ENCODE data around the gene CARF. TPM values are rescaled to one million over a fixed set of nuclear protein-coding genes. Genes with fewer than 3 reads are reported as not detected.

The CARF gene
- total and polyA plus RNA-seq, 11 donors: 0.79 to 12.2 (median 6.9) TPM

DNA sequence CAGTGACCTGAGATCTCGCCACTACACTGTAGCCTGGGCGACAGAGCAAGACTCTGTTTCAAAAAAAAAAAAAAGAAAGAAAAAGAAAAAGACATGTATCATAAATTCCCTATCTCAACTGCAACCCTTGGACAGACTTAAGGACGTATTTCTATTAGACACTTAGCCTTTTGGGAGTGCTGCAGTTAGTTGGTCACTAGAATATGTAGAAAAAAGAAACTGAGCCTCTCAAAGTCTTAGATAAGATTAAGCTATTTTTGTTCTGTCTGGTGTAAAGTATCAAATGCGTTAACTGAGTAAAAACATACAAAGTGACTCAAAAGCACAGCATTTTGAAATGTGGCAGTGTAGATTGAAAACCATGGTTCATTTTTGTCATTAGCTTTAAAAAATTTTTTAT lies 109.9 kb downstream of the CARF start:
- Histone ChIP-seq H3K4me1 (peaks cover 0 to 65% (median 44%) of the 10 kb centered on the region in 12 donors), H3K27me3 (no peaks in the 10 kb centered on the region), H3K9me3 (no peaks in the 10 kb centered on the region), H3K36me3 (peaks cover 0 to 2% (median 0%) of the 10 kb centered on the region in 9 donors), H3K4me3 (peak overlapping the region in 6 of 12 donors; percentile 8 to 20 (median 13)), H3K27ac (peak overlapping the region; percentile 31 to 87 (median 66))
- ATAC-seq (peak in 2 of 4 donors; percentile 26 to 47), DNase-seq (no peak)
- intact Hi-C loops (cut with DNase I): no loop called here
- WGBS, 4 donors: 38 to 49% (median 43%) methylated on average over 4 of the region's 4 CpGs
- TF ChIP-seq POLR2A (IDR thresholded peaks at IDR 0.05): no peak
- TF ChIP-seq, protein P1, sequence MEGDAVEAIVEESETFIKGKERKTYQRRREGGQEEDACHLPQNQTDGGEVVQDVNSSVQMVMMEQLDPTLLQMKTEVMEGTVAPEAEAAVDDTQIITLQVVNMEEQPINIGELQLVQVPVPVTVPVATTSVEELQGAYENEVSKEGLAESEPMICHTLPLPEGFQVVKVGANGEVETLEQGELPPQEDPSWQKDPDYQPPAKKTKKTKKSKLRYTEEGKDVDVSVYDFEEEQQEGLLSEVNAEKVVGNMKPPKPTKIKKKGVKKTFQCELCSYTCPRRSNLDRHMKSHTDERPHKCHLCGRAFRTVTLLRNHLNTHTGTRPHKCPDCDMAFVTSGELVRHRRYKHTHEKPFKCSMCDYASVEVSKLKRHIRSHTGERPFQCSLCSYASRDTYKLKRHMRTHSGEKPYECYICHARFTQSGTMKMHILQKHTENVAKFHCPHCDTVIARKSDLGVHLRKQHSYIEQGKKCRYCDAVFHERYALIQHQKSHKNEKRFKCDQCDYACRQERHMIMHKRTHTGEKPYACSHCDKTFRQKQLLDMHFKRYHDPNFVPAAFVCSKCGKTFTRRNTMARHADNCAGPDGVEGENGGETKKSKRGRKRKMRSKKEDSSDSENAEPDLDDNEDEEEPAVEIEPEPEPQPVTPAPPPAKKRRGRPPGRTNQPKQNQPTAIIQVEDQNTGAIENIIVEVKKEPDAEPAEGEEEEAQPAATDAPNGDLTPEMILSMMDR (IDR thresholded peaks at IDR 0.05): no peak

- DNase-seq (no peak), ATAC-seq (peak in 2 of 4 donors; percentile 67 to 78)
- Histone ChIP-seq H3K27me3 (no peaks in the 10 kb centered on the region), H3K4me1 (peaks cover 0 to 63% (median 39%) of the 10 kb centered on the region in 12 donors), H3K36me3 (peaks cover 0 to 2% (median 0%) of the 10 kb centered on the region in 9 donors), H3K4me3 (peak overlapping the region in 5 of 12 donors; percentile 0 to 17 (median 1)), H3K9me3 (no peaks in the 10 kb centered on the region), H3K27ac (peak overlapping the region; percentile 31 to 87 (median 66))
- TF ChIP-seq, protein P1 (IDR thresholded peaks at IDR 0.05): no peak
- no peak for TF ChIP-seq POLR2A (IDR thresholded peaks at IDR 0.05)
- WGBS, 4 donors: 14 to 43% (median 21%) methylated on average over 1 of the region's 1 CpG
- intact Hi-C loops (cut with DNase I): no loop called here
Measured at GRCh38 chr2:203022751-203023150, 110.7 kb downstream of the CARF start.

DNA sequence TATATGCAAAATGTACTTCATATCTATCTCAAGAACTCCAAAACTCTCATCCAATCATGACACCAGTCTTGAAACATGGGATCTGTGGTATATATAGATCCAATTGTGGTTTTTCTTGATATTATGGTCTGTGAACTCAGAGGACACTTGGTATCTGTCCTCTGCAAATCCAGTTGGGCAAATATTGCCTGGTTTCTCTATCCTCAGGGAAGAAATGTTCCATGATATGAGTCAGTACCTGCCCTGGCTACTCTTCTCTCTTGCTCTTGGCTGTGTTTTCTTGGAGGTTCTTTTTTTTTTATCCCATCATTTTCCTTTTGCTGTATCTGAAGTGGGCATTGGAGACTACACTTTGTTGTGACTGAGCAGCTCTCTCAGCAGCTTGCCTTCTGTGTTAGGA lies 113.5 kb downstream of the CARF start:
- ATAC-seq (no peak), DNase-seq (no peak)
- TF ChIP-seq POLR2A (IDR thresholded peaks at IDR 0.05): no peak
- TF ChIP-seq, protein P1 (IDR thresholded peaks at IDR 0.05): no peak
- H3K9me3 ChIP-seq: no peaks in the 10 kb centered on the region
- peaks cover 0 to 45% (median 28%) of the 10 kb centered on the region in 12 donors for H3K4me1 ChIP-seq
- intact Hi-C loops (cut with DNase I): no loop called here
- H3K27ac ChIP-seq: peak overlapping the region in 3 of 12 donors; percentile 4 to 47 (median 13)
- no peaks in the 10 kb centered on the region for H3K27me3 ChIP-seq
- H3K36me3 ChIP-seq: peaks cover 0 to 2% (median 0%) of the 10 kb centered on the region in 9 donors
- no peak overlapping the region for H3K4me3 ChIP-seq

DNA sequence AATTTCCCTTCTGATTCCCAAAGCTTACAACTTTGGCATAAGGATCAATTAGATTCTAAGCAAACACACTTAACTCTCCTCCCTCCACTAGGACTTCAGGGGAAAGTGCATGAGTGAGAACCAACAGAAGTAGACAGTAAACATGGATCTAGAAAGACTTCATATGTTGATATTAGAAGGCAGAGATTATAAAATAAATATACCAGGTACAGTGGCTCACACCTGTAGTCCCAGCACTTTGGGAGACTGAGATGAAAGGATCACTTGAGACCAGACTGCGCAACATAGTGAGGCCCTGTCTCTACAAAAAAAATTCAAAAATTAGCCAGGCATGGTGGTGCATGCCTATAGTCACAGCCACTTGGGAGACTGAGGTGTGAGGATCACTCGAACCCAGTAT lies 118.5 kb downstream of the CARF start:
- DNase-seq (no peak), ATAC-seq (no peak)
- WGBS, 4 donors: 96 to 98% (median 97%) methylated on average over 2 of the region's 2 CpGs
- intact Hi-C loops (cut with DNase I): no loop called here
- Histone ChIP-seq H3K9me3 (no peaks in the 10 kb centered on the region), H3K36me3 (peaks cover 0 to 2% (median 0%) of the 10 kb centered on the region in 9 donors), H3K27ac (no peak overlapping the region), H3K4me1 (peaks cover 0 to 13% (median under 1%) of the 10 kb centered on the region in 12 donors), H3K27me3 (no peaks in the 10 kb centered on the region), H3K4me3 (no peak overlapping the region)
- TF ChIP-seq, protein P1 (IDR thresholded peaks at IDR 0.05): no peak
- no peak for TF ChIP-seq POLR2A (IDR thresholded peaks at IDR 0.05)
